ENCODE results near the gene BFSP2.

DNA sequence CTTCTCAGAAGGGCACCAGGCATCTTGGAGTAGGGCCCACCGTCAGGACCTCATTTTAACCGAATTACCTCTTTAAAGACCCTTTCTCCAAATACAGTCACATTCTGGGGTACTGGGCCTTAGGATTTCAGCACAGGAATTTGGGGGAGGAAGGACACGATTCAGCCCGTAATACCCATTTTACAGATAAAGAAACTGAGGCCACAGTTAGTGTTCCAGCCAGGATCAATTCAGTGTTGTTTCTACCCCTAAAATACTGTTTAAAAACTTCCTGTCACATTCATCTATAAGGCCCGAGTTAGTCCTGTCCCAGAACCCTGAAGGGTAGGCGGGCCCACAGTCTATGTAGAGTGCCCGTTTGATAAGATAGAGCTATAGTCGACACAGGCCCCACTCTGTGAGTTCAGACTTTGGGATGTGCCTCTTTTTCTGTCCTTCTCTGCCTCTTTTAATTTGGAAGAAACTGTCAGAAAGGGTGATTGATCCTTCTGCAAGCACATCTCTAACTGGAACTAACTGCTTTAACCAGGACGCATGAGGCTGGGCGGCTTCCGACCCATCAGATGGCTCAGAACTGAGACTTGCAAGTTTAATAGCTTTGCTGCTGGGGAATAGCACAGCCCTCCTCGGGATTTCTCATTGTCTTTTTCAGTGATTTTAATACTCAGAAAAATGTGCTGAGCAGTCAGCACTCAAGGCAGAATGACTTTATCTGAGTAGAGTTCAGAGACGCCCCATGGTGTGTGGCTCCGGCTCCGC, 19.5 kb downstream of the BFSP2 start:
- TF ChIP-seq, protein P1, sequence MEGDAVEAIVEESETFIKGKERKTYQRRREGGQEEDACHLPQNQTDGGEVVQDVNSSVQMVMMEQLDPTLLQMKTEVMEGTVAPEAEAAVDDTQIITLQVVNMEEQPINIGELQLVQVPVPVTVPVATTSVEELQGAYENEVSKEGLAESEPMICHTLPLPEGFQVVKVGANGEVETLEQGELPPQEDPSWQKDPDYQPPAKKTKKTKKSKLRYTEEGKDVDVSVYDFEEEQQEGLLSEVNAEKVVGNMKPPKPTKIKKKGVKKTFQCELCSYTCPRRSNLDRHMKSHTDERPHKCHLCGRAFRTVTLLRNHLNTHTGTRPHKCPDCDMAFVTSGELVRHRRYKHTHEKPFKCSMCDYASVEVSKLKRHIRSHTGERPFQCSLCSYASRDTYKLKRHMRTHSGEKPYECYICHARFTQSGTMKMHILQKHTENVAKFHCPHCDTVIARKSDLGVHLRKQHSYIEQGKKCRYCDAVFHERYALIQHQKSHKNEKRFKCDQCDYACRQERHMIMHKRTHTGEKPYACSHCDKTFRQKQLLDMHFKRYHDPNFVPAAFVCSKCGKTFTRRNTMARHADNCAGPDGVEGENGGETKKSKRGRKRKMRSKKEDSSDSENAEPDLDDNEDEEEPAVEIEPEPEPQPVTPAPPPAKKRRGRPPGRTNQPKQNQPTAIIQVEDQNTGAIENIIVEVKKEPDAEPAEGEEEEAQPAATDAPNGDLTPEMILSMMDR (IDR thresholded peaks at IDR 0.05), result no peak
- TF ChIP-seq TCF7L2 (IDR thresholded peaks at IDR 0.05; ENCODE audit: low read depth, low read length) (no peak), POLR2AphosphoS5 (IDR thresholded peaks at IDR 0.05; ENCODE audit: low read depth, low read length) (no peak)

Measured in Panc1 (cell line).